ENCODE results near the gene KRTAP5-10. TPM values are rescaled to one million over a fixed set of nuclear protein-coding genes. Genes with fewer than 3 reads are reported as not detected.
"Not testable (repeated sequence)": the region's sequence is repeated elsewhere in the genome, so short reads cannot be mapped to it uniquely, and the experiment has no call there.

KRTAP5-10 gene
- total RNA-seq, 1 donor from 2014 or later: not detected

GRCh38 chr11:71538666-71538990 is 26.7 kb upstream of the KRTAP5-10 start:
- no peaks in the 10 kb centered on the region for H3K9me3 Mint-ChIP-seq
- H3K36me3 Mint-ChIP-seq: peaks cover 3% of the 10 kb centered on the region
- H3K27ac Mint-ChIP-seq: no peak overlapping the region
- H3K27me3 Mint-ChIP-seq: peaks cover 3% of the 10 kb centered on the region
- no peak for TF ChIP-seq CTCF (conservative IDR thresholded peaks at IDR 0.05)
- DNase-seq (ENCODE audit: extremely low spot score, unreplicated experiment): no peak
- H3K4me3 Mint-ChIP-seq: no peak overlapping the region
- H3K4me1 Mint-ChIP-seq (ENCODE audit: unreplicated experiment): peaks cover 15% of the 10 kb centered on the region

GRCh38 chr11:71539017-71539416 is 26.3 kb upstream of the KRTAP5-10 start:
- peaks cover 3% of the 10 kb centered on the region for H3K36me3 Mint-ChIP-seq
- no peak for DNase-seq (ENCODE audit: extremely low spot score, unreplicated experiment)
- H3K27me3 Mint-ChIP-seq: peaks cover 6% of the 10 kb centered on the region
- H3K4me3 Mint-ChIP-seq: no peak overlapping the region
- H3K9me3 Mint-ChIP-seq: no peaks in the 10 kb centered on the region
- peaks cover 18% of the 10 kb centered on the region for H3K4me1 Mint-ChIP-seq (ENCODE audit: unreplicated experiment)
- no peak overlapping the region for H3K27ac Mint-ChIP-seq
- TF ChIP-seq CTCF (conservative IDR thresholded peaks at IDR 0.05): no peak

GRCh38 chr11:71539971-71540370 is 25.4 kb upstream of the KRTAP5-10 start:
- H3K27ac Mint-ChIP-seq; DNase-seq (ENCODE audit: extremely low spot score, unreplicated experiment); H3K4me3 Mint-ChIP-seq; H3K36me3 Mint-ChIP-seq; H3K9me3 Mint-ChIP-seq; H3K27me3 Mint-ChIP-seq: not testable (repeated sequence)
- H3K4me1 Mint-ChIP-seq (ENCODE audit: unreplicated experiment): peaks cover 26% of the 10 kb centered on the region

- H3K27ac Mint-ChIP-seq; H3K4me3 Mint-ChIP-seq; DNase-seq (ENCODE audit: extremely low spot score, unreplicated experiment); H3K36me3 Mint-ChIP-seq; H3K27me3 Mint-ChIP-seq; H3K9me3 Mint-ChIP-seq: not testable (repeated sequence)
- peaks cover 26% of the 10 kb centered on the region for H3K4me1 Mint-ChIP-seq (ENCODE audit: unreplicated experiment)
Observed at GRCh38 chr11:71540521-71541304, 24.6 kb upstream of the KRTAP5-10 start.

GRCh38 chr11:71542382-71542781 is 23.0 kb upstream of the KRTAP5-10 start:
- no peak for DNase-seq (ENCODE audit: extremely low spot score, unreplicated experiment)
- peaks cover 26% of the 10 kb centered on the region for H3K4me1 Mint-ChIP-seq (ENCODE audit: unreplicated experiment)
- H3K9me3 Mint-ChIP-seq: peaks cover 8% of the 10 kb centered on the region
- TF ChIP-seq CTCF (conservative IDR thresholded peaks at IDR 0.05): no peak
- H3K27ac Mint-ChIP-seq: no peak overlapping the region
- H3K4me3 Mint-ChIP-seq: no peak overlapping the region
- H3K36me3 Mint-ChIP-seq: peaks cover 3% of the 10 kb centered on the region
- H3K27me3 Mint-ChIP-seq: peaks cover 10% of the 10 kb centered on the region

- TF ChIP-seq CTCF (conservative IDR thresholded peaks at IDR 0.05): no peak
- Mint-ChIP-seq H3K27me3 (peaks cover 15% of the 10 kb centered on the region), H3K4me1 (ENCODE audit: unreplicated experiment) (peaks cover 26% of the 10 kb centered on the region), H3K36me3 (peaks cover 3% of the 10 kb centered on the region), H3K9me3 (peaks cover 8% of the 10 kb centered on the region), H3K4me3 (no peak overlapping the region), H3K27ac (no peak overlapping the region)
- DNase-seq (ENCODE audit: extremely low spot score, unreplicated experiment): no peak
Observed at GRCh38 chr11:71542879-71543777, 22.2 kb upstream of the KRTAP5-10 start.
